Measurements from ENCODE around the gene SLC7A6.
A peak's percentile ranks its signal among the peaks of the same experiment; 100 is the strongest.

Gene SLC7A6

GRCh38 chr16:68235108-68235886 is 29.0 kb upstream of the SLC7A6 start:
- DNase-seq (ENCODE audit: low read depth, low spot score), result peak; percentile 76

GRCh38 chr16:68235887-68236136 is 28.5 kb upstream of the SLC7A6 start, which contains the start of gene ESRP2:
Gene ESRP2, minus strand, starts transcription at chr16:68236127. Its CDS starts 82 bp downstream, at chr16:68236045.
- no peak for DNase-seq (ENCODE audit: low read depth, low spot score)

DNA sequence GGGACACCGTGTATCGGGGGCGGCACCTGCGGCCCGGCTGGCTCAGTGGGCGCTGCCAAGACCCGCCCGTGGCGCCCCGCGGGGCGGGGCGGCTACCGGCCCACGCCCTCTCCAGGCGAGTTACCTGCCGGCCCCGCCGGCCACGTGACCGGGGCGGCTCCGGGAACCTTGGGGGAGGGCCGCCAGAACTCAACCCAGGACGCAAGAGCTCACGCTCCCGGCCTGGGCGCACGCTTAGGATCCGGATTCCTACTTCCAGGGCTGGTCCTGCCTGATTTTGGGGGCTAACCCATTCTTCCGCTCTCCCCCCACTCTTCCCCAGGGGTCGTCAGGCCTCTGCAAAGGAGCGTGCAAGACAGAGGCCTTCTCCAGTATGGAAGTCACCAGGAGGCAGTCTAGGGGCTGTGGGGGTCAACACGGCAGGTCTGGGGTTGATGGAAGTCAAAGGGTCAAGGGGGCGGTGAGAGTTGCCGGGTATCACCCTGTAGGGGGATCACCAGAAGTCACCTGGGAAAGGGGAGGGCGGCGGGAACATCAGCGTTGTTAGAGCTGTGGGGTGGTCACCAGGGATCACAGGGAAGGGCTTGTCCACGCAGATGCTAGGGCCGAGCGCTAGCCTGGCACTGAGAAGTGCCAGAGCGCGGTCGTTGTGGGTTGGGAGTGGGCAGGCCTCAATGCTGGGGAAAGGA is 28.0 kb upstream of the SLC7A6 start:
- DNase-seq (ENCODE audit: low read depth, low spot score), result peak; percentile 86

DNA sequence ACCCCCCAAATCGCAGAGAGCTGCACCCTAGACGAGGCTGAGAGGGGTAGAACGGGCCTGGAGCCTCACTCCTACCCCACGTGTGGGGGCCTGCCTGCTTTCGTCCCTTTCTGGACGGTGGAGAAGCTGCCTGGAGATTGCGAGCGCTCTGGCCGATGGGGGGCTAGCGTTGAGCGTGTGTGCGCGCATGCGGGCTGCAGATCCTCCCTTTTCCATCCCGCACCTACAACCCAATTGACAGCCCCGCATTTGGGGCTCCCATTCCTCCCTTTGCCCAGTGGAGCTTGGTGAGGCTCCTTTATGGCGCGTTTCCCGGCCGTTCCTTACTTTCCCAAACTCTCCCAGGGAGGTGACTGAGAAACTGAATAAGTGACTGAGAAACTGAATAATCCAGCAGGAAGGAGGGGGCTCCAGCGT is 27.5 kb upstream of the SLC7A6 start:
- DNase-seq (ENCODE audit: low read depth, low spot score), result peak; percentile 63

DNA sequence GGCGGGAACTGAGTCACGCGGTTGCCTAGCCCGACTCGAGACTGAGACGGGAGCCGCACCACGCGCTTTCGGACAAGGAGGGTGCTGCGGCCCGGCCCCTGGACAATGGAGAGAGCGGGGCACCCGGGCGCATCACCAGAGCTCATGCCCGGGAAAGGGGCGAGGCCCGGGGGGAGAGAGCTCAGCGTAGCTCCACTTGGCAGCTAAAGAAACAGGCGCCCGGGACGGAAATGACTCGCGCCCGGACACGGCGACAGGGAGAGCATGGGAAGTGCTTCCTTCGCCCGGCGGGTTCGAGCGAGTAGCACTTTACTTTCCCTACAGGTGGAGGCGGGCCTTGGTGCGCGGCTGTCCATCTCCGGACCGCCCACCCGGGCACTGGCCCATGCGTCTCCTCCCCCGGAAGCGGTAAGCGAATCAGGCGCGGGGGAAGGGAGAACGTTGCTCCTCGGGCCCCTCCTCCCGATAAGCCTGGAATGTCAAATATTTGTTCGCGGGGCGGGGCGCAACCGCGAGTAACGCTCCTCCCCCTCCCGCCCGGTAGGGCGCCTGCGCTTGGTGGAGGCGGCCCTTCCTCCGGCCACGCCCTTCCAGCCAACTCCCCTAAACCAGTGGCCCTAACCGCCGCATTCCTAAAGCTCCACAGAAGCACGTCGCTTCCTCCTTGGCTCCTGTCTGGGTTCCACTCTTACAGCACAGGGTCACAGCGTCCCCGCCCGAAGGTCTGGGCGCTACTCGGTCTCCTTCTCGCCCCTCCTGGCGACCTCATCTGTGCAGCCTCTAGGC is 26.9 kb upstream of the SLC7A6 start:
- peak; percentile 100 for DNase-seq (ENCODE audit: low read depth, low spot score)

- no peak for DNase-seq (ENCODE audit: low read depth, low spot score)
These were observed 26.3 kb upstream of the SLC7A6 start for GRCh38 chr16:68238029-68238345.

GRCh38 chr16:68242085-68242484 is 22.2 kb upstream of the SLC7A6 start:
- DNase-seq (ENCODE audit: low read depth, low spot score), result no peak

- no peak for DNase-seq (ENCODE audit: low read depth, low spot score)
These were observed 21.1 kb upstream of the SLC7A6 start for GRCh38 chr16:68242926-68243858.

- DNase-seq (ENCODE audit: low read depth, low spot score), result no peak
These were observed 19.8 kb upstream of the SLC7A6 start for GRCh38 chr16:68244481-68244902.

DNA sequence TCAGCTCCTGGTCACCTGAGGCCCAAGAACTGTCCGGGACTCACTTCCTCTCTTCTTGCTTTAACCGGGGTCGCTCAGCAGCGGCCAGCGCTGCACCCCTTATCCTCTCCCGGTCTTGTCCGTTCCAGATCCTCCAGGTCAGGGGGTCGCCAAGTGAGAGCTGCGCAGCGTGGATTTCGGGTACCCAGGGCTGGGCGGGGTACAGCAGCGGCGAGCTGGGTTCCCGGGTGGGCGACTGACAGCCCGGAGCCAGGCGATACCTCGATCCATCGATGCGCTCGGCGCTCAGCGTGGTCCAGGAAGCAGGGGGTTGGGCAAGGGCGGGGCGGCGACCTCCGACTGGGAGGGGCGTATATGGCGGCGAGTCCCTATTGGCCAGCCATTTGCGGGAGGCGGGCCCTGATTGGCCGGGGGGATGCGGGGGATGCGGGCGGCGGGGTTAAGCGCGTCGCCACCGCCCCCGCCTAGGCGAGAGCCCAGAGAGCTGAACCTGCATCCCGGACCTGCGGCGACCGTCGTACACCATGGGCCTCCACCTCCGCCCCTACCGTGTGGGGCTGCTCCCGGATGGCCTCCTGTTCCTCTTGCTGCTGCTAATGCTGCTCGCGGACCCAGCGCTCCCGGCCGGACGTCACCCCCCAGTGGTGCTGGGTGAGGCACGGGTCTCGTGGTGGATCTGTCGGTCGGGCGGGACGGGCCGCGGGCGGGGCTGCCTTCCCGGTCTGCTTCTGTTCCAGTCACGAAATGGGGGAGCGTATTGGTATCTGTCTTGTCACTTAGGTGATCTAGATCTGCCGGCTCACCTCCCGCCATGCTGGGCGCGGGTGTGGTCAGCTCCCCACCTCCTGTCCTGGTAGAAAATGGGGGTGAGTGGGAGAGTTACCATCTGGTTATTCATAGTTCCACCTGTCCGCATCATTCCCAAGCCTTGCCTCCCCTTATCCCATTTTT is 19.1 kb upstream of the SLC7A6 start, which contains the start of gene PLA2G15:
PLA2G15 (plus strand) TSS at position 471 of the 951 bp plus-strand sequence; CDS start at position 525, 54 bp downstream.
- DNase-seq (ENCODE audit: low read depth, low spot score), result peak; percentile 93

- no peak for DNase-seq (ENCODE audit: low read depth, low spot score)
These were observed 18.2 kb upstream of the SLC7A6 start for GRCh38 chr16:68246121-68246520.

DNA sequence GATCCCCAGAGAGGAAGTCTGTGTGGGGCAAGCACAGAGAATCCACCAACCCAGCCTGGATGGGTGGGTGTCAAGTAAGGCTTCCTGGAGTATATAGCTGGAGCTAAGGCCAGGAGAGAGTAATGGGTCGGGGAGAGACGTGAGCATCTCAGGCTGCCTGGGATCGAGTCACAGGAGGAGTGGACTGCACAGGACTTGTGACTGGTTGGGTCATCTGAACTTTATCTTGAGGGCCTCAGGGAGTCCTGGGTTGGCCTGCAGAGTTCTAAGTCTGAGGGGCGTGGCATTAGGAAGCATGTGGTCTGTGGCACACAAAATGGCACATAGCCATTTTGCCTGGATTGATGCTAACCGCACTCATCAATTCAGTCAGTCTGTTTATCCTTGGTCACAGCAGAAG is 17.7 kb upstream of the SLC7A6 start:
- DNase-seq (ENCODE audit: low read depth, low spot score), result no peak

- DNase-seq (ENCODE audit: low read depth, low spot score), result no peak
These were observed 16.9 kb upstream of the SLC7A6 start for GRCh38 chr16:68247400-68247799.

GRCh38 chr16:68247932-68248331 is 16.4 kb upstream of the SLC7A6 start:
- no peak for DNase-seq (ENCODE audit: low read depth, low spot score)

GRCh38 chr16:68249371-68249770 is 15.0 kb upstream of the SLC7A6 start:
- DNase-seq (ENCODE audit: low read depth, low spot score), result no peak

DNA sequence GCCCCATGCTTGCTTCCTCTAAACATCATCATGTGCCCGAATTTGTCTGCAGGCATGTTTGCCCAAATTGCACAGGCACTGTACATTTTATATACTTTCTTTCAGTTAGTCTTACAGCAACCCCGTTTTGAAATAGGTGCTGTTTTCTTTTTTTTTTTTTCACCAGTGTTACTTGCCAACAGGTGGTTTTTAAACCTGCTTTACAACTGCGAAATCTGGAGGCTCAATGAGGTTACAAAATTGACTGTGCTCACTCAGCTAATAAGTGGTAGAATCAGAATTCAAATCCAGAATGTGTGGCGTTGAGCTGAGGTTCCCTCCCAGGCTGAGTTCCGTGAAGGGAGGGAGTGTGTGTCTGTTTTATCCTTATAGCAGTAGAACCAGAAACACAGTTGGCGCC is 13.4 kb upstream of the SLC7A6 start:
- DNase-seq (ENCODE audit: low read depth, low spot score), result no peak

DNA sequence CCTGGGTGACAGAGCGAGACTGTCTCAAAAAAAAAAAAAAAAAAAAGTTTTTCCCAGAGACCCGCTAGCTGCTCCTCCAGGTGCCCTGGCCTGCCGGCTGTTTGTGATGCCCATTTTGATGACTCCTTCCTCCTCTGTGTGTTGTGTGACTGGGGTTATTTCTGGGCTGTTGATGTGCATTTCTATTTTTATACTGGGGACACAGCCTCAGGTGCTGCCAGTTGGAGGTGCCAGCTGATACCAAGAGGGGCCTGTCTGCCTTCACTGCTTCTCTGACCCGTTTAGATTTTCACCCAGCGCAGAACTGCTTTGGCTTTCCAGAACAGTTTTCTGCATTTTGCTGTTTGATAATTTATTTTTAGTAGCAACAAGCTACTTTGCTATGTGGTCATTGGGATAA is 12.5 kb upstream of the SLC7A6 start:
- DNase-seq (ENCODE audit: low read depth, low spot score), result no peak

- no peak for DNase-seq (ENCODE audit: low read depth, low spot score)
These were observed 11.9 kb upstream of the SLC7A6 start for GRCh38 chr16:68252383-68252782.

DNA sequence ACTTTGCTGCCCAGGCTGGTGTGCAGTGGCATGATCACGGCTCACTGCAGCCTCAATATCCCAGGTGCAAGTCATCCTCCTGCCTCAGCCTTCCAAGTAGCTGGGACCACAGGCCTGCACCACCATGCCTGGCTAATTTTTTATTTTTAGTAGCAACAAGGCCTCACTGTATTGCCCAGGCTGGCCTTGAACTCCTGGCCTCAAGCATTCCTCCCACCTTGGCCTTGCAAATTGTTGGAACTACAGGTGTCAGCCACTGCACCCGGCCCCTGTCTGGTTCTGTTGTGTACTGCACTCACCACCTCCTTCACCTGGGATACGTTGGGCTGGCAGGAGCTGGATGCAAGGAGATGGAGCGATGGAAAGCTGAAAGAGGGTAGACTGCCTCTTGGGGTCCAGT is 10.6 kb upstream of the SLC7A6 start:
- DNase-seq (ENCODE audit: low read depth, low spot score), result no peak

- no peak for DNase-seq (ENCODE audit: low read depth, low spot score)
These were observed 8.6 kb upstream of the SLC7A6 start for GRCh38 chr16:68255712-68256111.

Data from ELF-1 (cell line).